Smooth muscle cell of the brain vasculature (primary cell): ENCODE results near the gene LIX1L.

Source experiments
- DNase-seq: peaks from one replicate; pipeline ENCODE4 v3.0.0-alpha.2; 2012; ENCODE audit warnings: low read depth, low spot score

The LIX1L gene

GRCh38 chr1:145893306-145894055, 64.3 kb downstream of the LIX1L start:
- DNase-seq: no peak

GRCh38 chr1:145892486-145893087, 65.2 kb downstream of the LIX1L start:
- DNase-seq: no peak

- peak; percentile 100 for DNase-seq
Observed at GRCh38 chr1:145891587-145892485, 66.0 kb downstream of the LIX1L start.

DNA sequence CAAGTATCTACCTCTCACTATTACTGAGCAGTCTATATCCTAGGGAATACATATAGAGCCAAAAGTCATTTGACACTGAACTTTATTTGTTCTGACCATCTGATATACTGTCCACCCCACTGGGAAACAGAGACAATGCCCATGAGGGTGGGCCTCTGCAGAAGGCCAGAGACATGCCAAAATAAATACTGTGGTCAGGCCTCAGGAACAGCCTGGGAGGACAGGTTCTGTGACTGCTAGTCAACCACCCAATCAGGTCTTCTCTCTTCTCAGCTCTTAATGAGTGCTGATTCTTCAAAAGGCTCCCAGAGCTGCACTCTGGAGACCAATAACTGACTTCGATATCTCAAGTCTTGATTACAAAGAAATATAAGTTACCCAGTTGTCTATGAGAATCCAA, 66.7 kb downstream of the LIX1L start:
- peak; percentile 88 for DNase-seq

DNA sequence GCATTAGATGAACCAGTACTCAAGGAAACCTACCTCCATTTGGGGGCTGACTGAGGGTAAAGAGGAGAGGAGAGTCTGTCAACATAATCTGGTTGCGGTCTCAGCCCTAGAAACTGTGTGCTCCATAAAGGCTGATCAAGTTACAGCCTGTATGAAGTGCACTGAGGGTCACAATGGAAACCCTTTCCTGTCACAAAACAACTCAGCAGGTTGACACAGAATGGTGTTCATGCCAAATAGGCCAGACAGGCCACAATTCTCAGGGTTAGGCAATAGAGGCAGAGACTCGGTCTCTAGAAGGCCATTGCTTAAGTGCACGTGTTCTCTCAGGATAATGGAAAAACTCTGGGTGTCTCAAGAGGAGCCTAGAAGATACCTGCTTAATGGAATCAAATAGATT, 68.1 kb downstream of the LIX1L start:
- no peak for DNase-seq

GRCh38 chr1:145887631-145888030, 70.2 kb downstream of the LIX1L start:
- no peak for DNase-seq

GRCh38 chr1:145886816-145887215, 71.0 kb downstream of the LIX1L start:
- DNase-seq: no peak

DNA sequence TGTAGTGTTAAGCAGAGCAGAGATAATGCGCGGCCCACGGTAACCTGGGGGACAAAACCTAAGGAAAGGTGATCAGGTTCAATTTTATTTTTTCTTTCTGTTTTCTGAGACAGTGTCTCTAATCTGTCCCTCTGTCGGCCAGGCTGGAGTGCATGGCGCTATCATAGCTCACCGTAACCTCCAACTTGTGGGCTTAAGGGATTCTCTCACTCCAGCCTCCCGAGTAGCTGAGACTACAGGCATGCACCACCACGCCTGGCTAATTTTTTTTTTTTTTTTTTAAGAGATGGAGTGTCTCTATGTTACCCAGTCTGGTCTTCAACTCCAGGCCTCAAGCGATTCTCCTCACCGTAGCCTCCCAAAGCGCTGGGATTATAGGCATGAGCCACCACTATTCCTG, 71.4 kb downstream of the LIX1L start:
- DNase-seq: no peak

GRCh38 chr1:145885738-145886287, 72.0 kb downstream of the LIX1L start, which contains the start of gene ANKRD35:
Gene ANKRD35, minus strand, starts transcription at chr1:145885866. Its CDS starts 108 bp downstream, at chr1:145885758.
- DNase-seq: peak; percentile 60

GRCh38 chr1:145884675-145885074, 73.1 kb downstream of the LIX1L start:
- DNase-seq: no peak
